Liver (tissue), 9 donors: ENCODE data around the gene TGM6. TPM values are rescaled to one million over a fixed set of nuclear protein-coding genes. Genes with fewer than 3 reads are reported as not detected.
A peak's percentile ranks its signal among the peaks of the same experiment; 100 is the strongest.

Experiments used
- DNase-seq: peaks from one replicate; pipeline ENCODE4 v3.0.0-alpha.2; 2017; ENCODE audit warnings: low spot score
- H3K27ac ChIP-seq, 2 donors: one replicate each; pipeline ENCODE4 v1.7.0; 2013; ENCODE audit warnings: inconsistent platforms in 2 of 2, low read length in 2 of 2, control low read depth in 1 of 2, low read depth in 1 of 2, mild to moderate bottlenecking in 1 of 2
- H3K27me3 ChIP-seq, 4 donors: one replicate each; pipeline versions ENCODE4 v1.6.1 to v1.7.0; 2013; ENCODE audit warnings: low read length in 3 of 4, inconsistent platforms in 1 of 4, mild to moderate bottlenecking in 1 of 4, moderate library complexity in 1 of 4; ENCODE audit not compliant: control insufficient read depth in 4 of 4, insufficient read depth in 4 of 4
- H3K36me3 ChIP-seq, 4 donors: one replicate each; pipeline versions ENCODE4 v1.6.1 to v1.7.0; 2013; ENCODE audit warnings: low read length in 3 of 4, mild to moderate bottlenecking in 3 of 4, low read depth in 1 of 4, moderate library complexity in 1 of 4; ENCODE audit not compliant: control insufficient read depth in 4 of 4, insufficient read depth in 3 of 4
- H3K4me1 ChIP-seq, 4 donors: one replicate each; pipeline versions ENCODE4 v1.6.1 to v1.7.0; 2013; ENCODE audit warnings: low read length in 3 of 4, mild to moderate bottlenecking in 3 of 4, moderate library complexity in 1 of 4; ENCODE audit not compliant: control insufficient read depth in 4 of 4, insufficient read depth in 4 of 4
- H3K4me3 ChIP-seq, 3 donors: one replicate each; pipeline versions ENCODE4 v1.6.1 to v1.7.0; 2013; ENCODE audit warnings: low read length in 3 of 3, control low read depth in 1 of 3, low read depth in 1 of 3, mild to moderate bottlenecking in 1 of 3
- H3K9ac ChIP-seq, 2 donors: one replicate each; pipeline ENCODE4 v1.7.0; 2013; ENCODE audit warnings: low read length in 2 of 2, mild to moderate bottlenecking in 2 of 2, moderate library complexity in 2 of 2, control low read depth in 1 of 2, low read depth in 1 of 2
- H3K9me3 ChIP-seq, 4 donors: one replicate each; pipeline versions ENCODE4 v1.6.1 to v1.7.0; 2013; ENCODE audit warnings: low read length in 3 of 4; ENCODE audit not compliant: control insufficient read depth in 4 of 4
- EGR1 ChIP-seq, 2 donors: IDR thresholded peaks; 2 replicates each; pipeline ENCODE4 v1.6.1; 2016 to 2018; ENCODE audit warnings: antibody characterized with exemption in 2 of 2, low read depth in 2 of 2
- FOXA1 ChIP-seq: IDR thresholded peaks from 2 replicates; pipeline ENCODE4 v1.6.1; 2016; ENCODE audit warnings: antibody characterized with exemption
- FOXA2 ChIP-seq: IDR thresholded peaks from 2 replicates; pipeline ENCODE4 v1.6.1; 2016; ENCODE audit warnings: antibody characterized with exemption
- GABPA ChIP-seq, 2 donors: IDR thresholded peaks in 1 of 2; conservative IDR thresholded peaks in 1 of 2; 2 replicates each; pipeline ENCODE4 v1.6.1; 2016; ENCODE audit warnings: antibody characterized with exemption in 2 of 2, mild to moderate bottlenecking in 1 of 2, moderate library complexity in 1 of 2
- HNF4A ChIP-seq, 2 donors: conservative IDR thresholded peaks; 2 replicates each; pipeline ENCODE4 v1.6.1; 2016; ENCODE audit warnings: antibody characterized with exemption in 2 of 2, mild to moderate bottlenecking in 2 of 2
- HNF4G ChIP-seq: IDR thresholded peaks from 2 replicates; pipeline ENCODE4 v1.6.1; 2016; ENCODE audit warnings: antibody characterized with exemption
- JUND ChIP-seq, 2 donors: IDR thresholded peaks; 2 replicates each; pipeline ENCODE4 v1.6.1; 2016; ENCODE audit warnings: antibody characterized with exemption in 2 of 2
- NR2F2 ChIP-seq: IDR thresholded peaks from 2 replicates; pipeline ENCODE4 v1.6.1; 2016; ENCODE audit warnings: antibody characterized with exemption
- RAD21 ChIP-seq, 2 donors: IDR thresholded peaks; 2 replicates each; pipeline ENCODE4 v1.6.1; 2016; ENCODE audit warnings: antibody characterized with exemption in 2 of 2, mild to moderate bottlenecking in 2 of 2
- SP1 ChIP-seq: IDR thresholded peaks from 2 replicates; pipeline ENCODE4 v1.6.1; 2018; ENCODE audit warnings: antibody characterized with exemption, mild to moderate bottlenecking
- TAF1 ChIP-seq: conservative IDR thresholded peaks from 2 replicates; pipeline ENCODE4 v1.6.1; 2016; ENCODE audit warnings: antibody characterized with exemption, mild to moderate bottlenecking
- YY1 ChIP-seq: IDR thresholded peaks from 2 replicates; pipeline ENCODE4 v1.6.1; 2016; ENCODE audit warnings: antibody characterized with exemption, mild to moderate bottlenecking
- WGBS: extraction: QIAGEN DNeasy Blood & Tissue Kit; methylation state at CpG from one replicate; pipeline ENCODE4 v1.1.7; 2013; 5-methylcytosine and 5-hydroxymethylcytosine counted together
- polyA plus RNA-seq, 2 donors: library from polyadenylated mRNA; stranded (reverse) in 1 of 2; unstranded in 1 of 2; fragments of 200-250 nt in 1 of 2; fragments of >200 nt in 1 of 2; fragmentation: Nextera tagmentation in 1 of 2; extraction: Ambion mirVana in 1 of 2; gene quantifications; one replicate each; pipeline versions ENCODE4 v1.2.1 to v1.2.3, GENCODE V29; 2013 to 2015
- total RNA-seq, 2 donors: library from RNA; depleted of rRNA; stranded (reverse); fragments of >200 nt; gene quantifications; one replicate each; pipeline ENCODE4 v1.2.3, GENCODE V29; 2014
- TF ChIP-seq, protein P1 (sequence below): IDR thresholded peaks from 2 replicates; pipeline ENCODE4 v1.6.1; 2016; ENCODE audit warnings: antibody characterized with exemption
- TF ChIP-seq, protein P2 (sequence below): IDR thresholded peaks from 2 replicates; pipeline ENCODE4 v1.6.1; 2016; ENCODE audit warnings: antibody characterized with exemption, mild to moderate bottlenecking
- TF ChIP-seq, protein P3 (sequence below): IDR thresholded peaks from 2 replicates; pipeline ENCODE4 v1.6.1; 2016; ENCODE audit warnings: antibody characterized with exemption
- TF ChIP-seq, protein P4 (sequence below): IDR thresholded peaks from 2 replicates; pipeline ENCODE4 v1.6.1; 2016; ENCODE audit warnings: antibody characterized with exemption
- TF ChIP-seq, protein P5 (sequence below): fragments of 150-350 bp; IDR thresholded peaks from 2 replicates; pipeline ENCODE4 v1.5.1; 2017; ENCODE audit warnings: improper control_type of control experiment, low read depth, low read length; ENCODE audit not compliant: missing input control
- donor health status: healthy.
- donor health status: healthy.
- donor health status: healthy.
- donor health status: healthy.
- donor health status: healthy.

TGM6 gene
- total and polyA plus RNA-seq, 4 donors, result not detected

DNA sequence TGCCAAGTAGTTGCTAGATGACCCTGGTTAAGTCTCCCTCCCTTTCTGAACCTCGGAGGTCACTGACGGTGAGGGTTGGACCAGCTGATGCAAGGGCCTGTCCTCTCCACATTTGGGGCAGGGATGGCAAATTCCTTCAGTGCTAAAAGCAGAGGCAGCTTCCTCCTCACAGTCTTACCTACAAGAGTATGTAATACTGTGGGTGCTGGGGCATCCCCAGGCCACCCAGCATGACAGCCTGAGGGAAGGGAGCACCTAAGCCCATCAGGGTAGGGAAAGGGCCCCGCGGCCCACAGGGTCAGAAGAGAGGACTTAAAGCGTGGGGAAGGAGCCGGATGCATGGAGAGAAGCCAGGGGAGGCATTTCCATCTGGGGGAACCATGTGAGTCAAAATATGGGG lies 46.9 kb upstream of the TGM6 start:
- Histone ChIP-seq H3K9ac (no peak overlapping the region), H3K27ac (no peak overlapping the region), H3K9me3 (no peaks in the 10 kb centered on the region), H3K4me1 (peaks cover 4 to 12% (median 7%) of the 10 kb centered on the region in 4 donors), H3K36me3 (no peaks in the 10 kb centered on the region), H3K4me3 (no peak overlapping the region), H3K27me3 (no peaks in the 10 kb centered on the region)
- 94% methylated on average over 6 of the region's 6 CpGs for WGBS
- no peak for TF ChIP-seq FOXA1
- TF ChIP-seq NR2F2, result no peak
- TF ChIP-seq, protein P1, sequence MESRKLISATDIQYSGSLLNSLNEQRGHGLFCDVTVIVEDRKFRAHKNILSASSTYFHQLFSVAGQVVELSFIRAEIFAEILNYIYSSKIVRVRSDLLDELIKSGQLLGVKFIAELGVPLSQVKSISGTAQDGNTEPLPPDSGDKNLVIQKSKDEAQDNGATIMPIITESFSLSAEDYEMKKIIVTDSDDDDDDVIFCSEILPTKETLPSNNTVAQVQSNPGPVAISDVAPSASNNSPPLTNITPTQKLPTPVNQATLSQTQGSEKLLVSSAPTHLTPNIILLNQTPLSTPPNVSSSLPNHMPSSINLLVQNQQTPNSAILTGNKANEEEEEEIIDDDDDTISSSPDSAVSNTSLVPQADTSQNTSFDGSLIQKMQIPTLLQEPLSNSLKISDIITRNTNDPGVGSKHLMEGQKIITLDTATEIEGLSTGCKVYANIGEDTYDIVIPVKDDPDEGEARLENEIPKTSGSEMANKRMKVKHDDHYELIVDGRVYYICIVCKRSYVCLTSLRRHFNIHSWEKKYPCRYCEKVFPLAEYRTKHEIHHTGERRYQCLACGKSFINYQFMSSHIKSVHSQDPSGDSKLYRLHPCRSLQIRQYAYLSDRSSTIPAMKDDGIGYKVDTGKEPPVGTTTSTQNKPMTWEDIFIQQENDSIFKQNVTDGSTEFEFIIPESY, result no peak
- TF ChIP-seq SP1, result no peak
- TF ChIP-seq HNF4A (conservative IDR thresholded peaks at IDR 0.05), result no peak
- no peak for TF ChIP-seq YY1
- TF ChIP-seq HNF4G, result no peak
- TF ChIP-seq, protein P2, sequence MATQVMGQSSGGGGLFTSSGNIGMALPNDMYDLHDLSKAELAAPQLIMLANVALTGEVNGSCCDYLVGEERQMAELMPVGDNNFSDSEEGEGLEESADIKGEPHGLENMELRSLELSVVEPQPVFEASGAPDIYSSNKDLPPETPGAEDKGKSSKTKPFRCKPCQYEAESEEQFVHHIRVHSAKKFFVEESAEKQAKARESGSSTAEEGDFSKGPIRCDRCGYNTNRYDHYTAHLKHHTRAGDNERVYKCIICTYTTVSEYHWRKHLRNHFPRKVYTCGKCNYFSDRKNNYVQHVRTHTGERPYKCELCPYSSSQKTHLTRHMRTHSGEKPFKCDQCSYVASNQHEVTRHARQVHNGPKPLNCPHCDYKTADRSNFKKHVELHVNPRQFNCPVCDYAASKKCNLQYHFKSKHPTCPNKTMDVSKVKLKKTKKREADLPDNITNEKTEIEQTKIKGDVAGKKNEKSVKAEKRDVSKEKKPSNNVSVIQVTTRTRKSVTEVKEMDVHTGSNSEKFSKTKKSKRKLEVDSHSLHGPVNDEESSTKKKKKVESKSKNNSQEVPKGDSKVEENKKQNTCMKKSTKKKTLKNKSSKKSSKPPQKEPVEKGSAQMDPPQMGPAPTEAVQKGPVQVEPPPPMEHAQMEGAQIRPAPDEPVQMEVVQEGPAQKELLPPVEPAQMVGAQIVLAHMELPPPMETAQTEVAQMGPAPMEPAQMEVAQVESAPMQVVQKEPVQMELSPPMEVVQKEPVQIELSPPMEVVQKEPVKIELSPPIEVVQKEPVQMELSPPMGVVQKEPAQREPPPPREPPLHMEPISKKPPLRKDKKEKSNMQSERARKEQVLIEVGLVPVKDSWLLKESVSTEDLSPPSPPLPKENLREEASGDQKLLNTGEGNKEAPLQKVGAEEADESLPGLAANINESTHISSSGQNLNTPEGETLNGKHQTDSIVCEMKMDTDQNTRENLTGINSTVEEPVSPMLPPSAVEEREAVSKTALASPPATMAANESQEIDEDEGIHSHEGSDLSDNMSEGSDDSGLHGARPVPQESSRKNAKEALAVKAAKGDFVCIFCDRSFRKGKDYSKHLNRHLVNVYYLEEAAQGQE, result no peak
- DNase-seq, result no peak

DNA sequence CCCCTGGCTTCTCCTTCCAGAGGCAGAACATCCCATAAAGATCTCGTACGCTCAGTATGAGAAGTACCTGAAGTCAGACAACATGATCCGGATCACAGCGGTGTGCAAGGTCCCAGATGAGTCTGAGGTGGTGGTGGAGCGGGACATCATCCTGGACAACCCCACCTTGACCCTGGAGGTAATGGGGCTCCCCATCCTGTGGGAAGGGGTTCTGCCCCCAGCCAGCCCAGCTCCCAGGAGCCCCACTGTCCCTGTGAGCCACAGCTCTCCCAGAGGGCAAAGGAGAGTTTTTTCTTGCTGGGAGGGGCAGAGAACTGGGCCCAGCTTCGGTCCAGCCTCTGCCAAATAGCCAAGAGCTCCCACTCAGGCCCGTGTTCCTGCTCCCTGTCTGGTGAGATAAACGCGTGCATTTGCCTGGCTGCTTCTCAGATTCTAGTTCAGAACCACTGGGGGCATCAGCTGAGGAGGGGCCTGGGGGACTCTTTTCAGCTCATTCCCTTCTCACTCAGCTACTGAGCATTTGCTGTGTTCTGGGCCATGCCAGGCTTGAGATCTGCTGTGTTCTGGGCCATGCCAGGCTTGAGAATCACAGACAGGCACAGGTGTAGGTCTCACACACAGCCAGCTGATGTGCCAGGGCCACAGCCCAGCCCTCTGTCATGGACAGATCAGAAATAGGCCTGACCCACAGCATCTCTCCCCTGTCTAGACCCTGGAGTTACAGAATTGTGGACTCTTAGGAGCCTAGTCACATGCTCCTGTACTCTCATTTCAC lies 45.4 kb upstream of the TGM6 start:
- no peak overlapping the region for H3K9ac ChIP-seq
- WGBS, result 84% methylated on average over 9 of the region's 9 CpGs
- H3K9me3 ChIP-seq, result no peaks in the 10 kb centered on the region

More for the DNA sequence above, 45.4 kb upstream of the TGM6 start:
- Histone ChIP-seq H3K36me3 (no peaks in the 10 kb centered on the region), H3K27me3 (no peaks in the 10 kb centered on the region), H3K27ac (no peak overlapping the region), H3K4me1 (no peaks in the 10 kb centered on the region), H3K4me3 (no peak overlapping the region)
- peak; percentile 22 for DNase-seq
- no peak for TF ChIP-seq FOXA2
- TF ChIP-seq, protein P3, sequence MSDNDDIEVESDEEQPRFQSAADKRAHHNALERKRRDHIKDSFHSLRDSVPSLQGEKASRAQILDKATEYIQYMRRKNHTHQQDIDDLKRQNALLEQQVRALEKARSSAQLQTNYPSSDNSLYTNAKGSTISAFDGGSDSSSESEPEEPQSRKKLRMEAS, result no peak
- TF ChIP-seq YY1, result no peak
- TF ChIP-seq HNF4A (conservative IDR thresholded peaks at IDR 0.05), result no peak
- no peak for TF ChIP-seq FOXA1
- TF ChIP-seq GABPA (IDR thresholded peaks at IDR 0.05 in 1 of 2, conservative IDR thresholded peaks at IDR 0.05 in 1 of 2), result no peak
- TF ChIP-seq, protein P4, sequence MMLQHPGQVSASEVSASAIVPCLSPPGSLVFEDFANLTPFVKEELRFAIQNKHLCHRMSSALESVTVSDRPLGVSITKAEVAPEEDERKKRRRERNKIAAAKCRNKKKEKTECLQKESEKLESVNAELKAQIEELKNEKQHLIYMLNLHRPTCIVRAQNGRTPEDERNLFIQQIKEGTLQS, result no peak
- TF ChIP-seq JUND (IDR thresholded peaks at IDR 0.05), result no peak
- TF ChIP-seq EGR1 (IDR thresholded peaks at IDR 0.05; ENCODE audit: low read depth in 2 of 2), result no peak
- TF ChIP-seq, protein P5, sequence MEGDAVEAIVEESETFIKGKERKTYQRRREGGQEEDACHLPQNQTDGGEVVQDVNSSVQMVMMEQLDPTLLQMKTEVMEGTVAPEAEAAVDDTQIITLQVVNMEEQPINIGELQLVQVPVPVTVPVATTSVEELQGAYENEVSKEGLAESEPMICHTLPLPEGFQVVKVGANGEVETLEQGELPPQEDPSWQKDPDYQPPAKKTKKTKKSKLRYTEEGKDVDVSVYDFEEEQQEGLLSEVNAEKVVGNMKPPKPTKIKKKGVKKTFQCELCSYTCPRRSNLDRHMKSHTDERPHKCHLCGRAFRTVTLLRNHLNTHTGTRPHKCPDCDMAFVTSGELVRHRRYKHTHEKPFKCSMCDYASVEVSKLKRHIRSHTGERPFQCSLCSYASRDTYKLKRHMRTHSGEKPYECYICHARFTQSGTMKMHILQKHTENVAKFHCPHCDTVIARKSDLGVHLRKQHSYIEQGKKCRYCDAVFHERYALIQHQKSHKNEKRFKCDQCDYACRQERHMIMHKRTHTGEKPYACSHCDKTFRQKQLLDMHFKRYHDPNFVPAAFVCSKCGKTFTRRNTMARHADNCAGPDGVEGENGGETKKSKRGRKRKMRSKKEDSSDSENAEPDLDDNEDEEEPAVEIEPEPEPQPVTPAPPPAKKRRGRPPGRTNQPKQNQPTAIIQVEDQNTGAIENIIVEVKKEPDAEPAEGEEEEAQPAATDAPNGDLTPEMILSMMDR, result no peak
- TF ChIP-seq, protein P2, result no peak
- TF ChIP-seq, protein P1, result no peak
- no peak for TF ChIP-seq RAD21 (IDR thresholded peaks at IDR 0.05)
- TF ChIP-seq SP1, result no peak
- TF ChIP-seq TAF1, result no peak
